ENCODE measurements around the gene EXOC6.

The EXOC6 gene

DNA sequence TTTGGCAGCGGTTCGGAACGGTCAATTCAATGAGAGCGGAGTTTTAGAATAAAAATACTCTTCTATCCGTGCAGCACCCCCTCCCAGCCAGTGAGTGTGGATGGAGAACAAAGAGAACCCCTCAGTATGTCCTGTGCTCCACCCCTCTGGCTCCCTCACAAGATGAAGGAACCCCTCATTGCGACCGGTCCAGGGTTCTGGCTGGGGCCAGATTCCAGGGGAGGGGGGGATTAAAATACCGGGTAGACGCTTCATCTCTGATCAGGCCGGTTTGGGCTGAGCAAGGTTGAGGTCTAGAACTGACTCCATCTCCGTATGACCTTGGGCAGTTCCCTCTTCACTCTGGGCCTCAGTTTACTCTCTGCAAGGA is 218.2 kb downstream of the EXOC6 start:
- DNase-seq: no peak

DNA sequence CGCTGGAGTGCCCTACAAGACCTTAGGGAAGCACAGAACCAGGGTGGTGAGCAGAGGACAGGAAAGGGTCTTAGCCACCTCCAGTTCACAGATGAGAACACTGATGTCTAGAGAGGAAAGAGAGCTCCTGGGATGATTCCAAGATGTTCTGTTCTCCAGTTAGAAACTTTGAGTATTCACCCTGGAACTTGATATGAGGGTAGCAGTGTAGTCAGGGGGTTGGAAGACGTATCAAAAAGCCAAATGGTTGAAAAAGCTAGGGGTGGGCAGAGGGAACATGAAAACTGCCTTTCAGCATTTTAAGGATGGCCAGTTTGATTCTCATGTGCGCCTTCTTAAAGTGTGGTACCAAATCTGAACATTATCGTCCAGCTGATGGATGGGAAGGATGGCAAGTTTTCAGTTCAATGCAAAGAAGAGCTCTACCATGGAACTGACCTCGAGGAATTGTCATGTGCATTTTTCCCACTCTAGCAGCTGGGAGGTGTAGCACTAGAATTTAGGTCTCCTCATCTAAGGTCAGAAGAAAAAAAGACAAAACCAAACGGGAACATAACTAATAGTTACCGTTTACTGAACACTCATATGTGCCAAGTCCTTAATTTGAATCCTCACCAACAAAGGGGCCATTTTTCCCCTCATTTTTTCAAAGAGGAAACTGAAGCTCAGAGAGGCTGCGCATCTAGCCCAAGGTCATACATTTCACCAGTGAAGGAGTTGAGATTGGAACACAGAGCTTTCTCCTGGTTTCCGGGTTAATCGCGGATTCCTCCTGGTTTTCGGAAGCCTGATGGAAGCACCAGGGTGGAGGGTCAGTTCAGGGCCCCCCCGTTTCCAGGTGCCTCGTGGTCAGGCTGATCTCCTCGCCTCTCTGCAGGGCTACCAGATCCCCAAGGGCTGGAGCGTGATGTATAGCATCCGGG is 219.4 kb downstream of the EXOC6 start:
- peak; percentile 19 for DNase-seq

DNA sequence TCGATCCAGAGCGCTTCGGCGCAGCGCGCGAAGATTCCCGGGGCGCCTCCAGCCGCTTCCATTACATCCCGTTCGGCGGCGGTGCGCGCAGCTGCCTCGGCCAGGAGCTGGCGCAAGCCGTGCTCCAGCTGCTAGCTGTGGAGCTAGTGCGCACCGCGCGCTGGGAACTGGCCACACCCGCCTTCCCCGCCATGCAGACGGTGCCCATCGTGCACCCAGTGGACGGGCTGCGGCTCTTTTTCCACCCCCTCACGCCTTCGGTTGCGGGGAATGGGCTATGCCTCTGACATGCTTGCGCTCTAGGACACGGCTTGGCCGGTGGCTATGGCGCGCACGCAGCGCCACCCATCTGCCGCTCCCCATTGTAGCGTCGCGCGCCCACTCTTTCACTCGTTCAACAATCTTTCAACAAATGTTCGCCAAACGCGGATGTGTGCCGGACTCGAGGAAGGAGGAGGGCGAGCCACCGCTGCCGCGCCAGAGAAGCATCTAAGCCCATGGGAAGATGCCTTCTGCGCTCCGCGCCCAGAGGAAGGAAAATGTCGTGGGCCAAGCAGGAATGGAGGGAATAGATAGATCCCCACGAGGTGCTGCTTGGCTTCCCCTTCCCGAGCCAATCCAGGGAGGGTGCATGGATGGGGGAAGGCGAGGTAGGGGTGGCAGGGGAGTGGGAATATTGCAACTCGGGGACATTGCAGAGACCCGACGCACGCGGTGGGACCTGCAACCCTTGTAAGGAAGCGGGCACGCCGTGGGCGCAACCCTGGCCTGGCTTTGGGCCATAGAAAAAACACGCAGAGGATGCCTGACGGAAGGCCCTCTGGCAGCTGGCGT is 220.3 kb downstream of the EXOC6 start:
- peak; percentile 70 for DNase-seq

GRCh38 chr10:93069245-93069561 is 220.9 kb downstream of the EXOC6 start:
- DNase-seq: no peak

DNA sequence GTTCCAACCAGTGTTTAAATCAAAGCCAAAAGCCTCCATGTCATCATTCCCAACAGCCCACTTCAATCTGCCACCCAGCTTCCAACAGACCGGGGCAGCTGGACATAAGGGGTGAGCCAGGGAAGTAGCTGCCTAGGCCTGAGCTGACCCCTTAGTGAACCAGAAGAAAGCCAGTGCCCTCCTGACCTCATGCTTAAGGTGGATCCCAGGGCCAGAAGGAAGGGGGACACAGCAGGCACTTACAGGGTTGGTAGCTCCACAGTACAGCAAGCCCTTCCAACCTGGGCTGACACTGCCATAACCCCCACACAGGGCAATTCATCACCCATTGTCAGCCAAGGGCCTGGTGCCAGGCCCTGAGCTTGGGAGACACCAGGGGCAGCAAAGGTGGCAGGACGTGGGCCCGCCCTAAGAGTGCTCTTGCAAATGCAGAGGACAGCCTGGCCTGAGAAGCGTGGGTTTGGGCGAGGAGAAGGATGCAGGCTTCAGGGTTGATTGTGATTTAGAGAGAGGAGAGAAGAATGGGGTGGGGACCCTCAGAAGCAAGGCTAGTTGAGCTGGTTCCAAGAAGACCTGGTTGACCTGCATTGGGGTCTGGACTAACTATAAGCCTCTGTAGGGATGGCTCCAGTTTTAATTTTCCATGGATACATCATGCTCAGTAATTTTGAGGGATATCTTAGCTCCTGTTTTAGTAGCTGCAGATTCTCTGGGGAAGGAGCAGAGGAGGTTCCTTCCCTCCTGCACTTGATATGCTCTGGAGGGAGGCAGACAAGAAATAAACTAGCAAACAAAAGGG is 222.3 kb downstream of the EXOC6 start:
- no peak for DNase-seq

DNA sequence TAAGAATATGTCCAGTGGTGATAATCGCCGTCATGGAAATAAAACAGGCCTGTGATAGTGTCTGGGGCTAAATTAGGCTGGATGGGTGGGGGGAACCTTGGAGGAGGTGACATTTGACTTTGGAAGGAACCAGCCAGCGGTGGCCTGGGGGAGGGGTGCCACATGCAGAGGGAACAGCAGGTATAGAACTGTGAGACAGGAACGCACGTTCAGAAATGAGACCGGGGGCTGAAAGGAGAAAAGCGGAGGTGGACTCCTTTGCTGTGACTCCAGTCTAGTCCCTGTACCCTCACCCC is 222.8 kb downstream of the EXOC6 start:
- DNase-seq: no peak

DNA sequence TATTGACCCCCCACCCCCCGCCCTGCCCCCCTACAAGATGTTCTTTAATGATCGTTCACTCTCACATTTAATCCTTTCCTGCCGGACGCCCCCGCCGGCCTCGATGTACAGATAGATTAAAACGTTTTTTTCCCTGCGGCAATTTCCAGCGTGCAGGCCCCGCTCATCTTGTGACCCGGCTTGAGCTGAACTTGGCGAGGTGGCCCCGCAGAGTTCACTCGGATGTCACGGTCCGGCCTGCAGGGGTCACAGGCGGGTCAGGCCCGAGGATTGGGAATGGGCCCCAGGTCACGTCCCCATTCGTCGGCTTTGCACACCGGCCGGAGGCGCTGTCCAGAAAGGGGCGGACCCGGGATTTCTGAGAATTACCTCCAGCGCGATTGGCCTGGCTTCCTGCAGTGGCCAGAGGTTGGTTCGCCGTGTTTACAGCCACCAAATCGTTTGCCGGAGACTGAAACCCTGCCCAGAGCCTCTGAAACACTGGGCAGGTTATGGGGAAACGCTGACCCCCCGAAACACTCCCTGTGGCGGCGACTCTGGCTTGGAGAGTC is 223.4 kb downstream of the EXOC6 start:
- peak; percentile 49 for DNase-seq

GRCh38 chr10:93072225-93072712 is 223.9 kb downstream of the EXOC6 start:
- DNase-seq: peak; percentile 52

DNA sequence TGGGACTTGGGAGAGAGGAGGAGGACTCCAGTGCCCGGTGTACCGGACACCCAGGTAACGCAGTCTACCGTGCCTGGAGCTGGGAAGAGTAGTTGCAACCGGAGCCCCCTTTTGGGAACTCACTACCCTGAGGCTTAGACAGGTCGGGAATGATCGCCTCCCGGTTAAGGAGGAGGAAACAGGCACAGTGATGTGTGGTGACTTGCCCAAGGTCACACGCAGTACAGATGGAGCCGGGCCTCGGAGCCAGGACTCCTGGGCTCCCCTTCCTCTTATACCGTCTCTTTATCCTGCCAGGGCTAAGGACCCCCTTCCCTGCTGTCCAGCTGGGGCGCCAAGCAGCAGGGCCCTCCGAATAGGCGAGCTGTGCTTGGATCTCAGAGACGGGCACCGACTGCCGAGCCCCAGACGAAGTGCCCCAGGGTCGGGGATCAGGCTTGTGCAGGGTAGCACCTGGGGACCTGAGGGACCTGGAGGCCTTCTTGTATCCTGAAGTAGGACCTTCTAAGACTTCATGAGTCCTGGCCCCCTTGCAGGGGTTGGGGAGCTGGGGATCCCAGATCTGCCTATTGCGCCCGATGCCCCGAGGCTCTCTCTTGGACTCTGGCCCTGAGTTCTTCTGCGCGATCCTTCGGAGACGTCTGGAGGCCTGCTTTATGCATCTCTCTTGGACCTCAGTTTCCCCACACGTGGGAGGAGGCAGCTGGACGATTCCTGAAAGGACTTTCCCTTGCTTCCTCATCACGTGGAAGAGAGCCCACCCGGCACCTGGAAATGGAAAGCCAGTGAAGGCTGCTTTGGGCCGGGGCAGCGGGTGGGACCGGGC is 224.6 kb downstream of the EXOC6 start:
- DNase-seq: peak; percentile 32

DNA sequence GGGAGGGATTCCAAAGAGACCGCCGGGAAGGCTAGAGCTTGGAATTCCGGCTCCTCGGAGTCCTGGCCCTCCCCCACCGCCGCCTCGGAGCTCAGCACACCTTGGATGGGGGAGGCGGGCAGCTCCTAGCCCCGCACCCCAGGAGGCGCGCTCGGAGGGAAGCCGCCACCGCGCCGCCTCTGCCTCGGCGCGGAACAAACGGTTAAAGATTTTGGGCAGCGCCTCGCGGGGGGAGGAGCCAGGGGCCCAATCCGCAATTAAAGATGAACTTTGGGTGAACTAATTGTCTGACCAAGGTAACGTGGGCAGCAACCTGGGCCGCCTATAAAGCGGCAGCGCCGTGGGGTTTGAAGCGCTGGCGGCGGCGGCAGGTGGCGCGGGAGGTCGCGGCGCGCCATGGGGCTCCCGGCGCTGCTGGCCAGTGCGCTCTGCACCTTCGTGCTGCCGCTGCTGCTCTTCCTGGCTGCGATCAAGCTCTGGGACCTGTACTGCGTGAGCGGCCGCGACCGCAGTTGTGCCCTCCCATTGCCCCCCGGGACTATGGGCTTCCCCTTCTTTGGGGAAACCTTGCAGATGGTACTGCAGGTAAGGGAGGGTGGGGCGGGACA is 225.3 kb downstream of the EXOC6 start, which contains the start of gene CYP26A1:
Gene CYP26A1, plus strand, starts transcription at position 355 of the 608 bp plus-strand sequence. Its CDS starts 42 bp downstream, at position 397.
- peak; percentile 68 for DNase-seq

GRCh38 chr10:93074147-93074596 is 225.9 kb downstream of the EXOC6 start:
- peak; percentile 62 for DNase-seq

DNA sequence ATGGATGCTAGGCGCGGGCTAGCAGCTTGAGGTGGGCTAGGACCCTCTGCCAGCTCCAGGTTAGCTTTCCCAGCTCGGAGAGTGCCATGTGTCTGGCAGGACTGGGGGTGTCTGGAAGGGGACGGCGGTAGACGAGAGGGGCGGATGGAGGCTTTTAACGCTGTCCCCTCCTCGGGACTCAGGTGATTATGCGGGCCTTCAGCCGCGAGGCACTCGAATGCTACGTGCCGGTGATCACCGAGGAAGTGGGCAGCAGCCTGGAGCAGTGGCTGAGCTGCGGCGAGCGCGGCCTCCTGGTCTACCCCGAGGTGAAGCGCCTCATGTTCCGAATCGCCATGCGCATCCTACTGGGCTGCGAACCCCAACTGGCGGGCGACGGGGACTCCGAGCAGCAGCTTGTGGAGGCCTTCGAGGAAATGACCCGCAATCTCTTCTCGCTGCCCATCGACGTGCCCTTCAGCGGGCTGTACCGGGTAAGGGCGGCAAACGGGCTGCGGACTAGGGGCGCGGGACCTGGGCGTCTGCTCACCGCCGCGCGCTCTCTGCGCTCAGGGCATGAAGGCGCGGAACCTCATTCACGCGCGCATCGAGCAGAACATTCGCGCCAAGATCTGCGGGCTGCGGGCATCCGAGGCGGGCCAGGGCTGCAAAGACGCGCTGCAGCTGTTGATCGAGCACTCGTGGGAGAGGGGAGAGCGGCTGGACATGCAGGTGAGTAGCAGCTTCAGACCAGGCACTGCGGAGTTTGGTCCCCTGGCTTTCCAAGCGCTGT is 226.5 kb downstream of the EXOC6 start:
- DNase-seq: no peak

GRCh38 chr10:93075369-93076221 is 227.3 kb downstream of the EXOC6 start:
- no peak for DNase-seq

GRCh38 chr10:93076871-93077270 is 228.6 kb downstream of the EXOC6 start:
- no peak for DNase-seq

DNA sequence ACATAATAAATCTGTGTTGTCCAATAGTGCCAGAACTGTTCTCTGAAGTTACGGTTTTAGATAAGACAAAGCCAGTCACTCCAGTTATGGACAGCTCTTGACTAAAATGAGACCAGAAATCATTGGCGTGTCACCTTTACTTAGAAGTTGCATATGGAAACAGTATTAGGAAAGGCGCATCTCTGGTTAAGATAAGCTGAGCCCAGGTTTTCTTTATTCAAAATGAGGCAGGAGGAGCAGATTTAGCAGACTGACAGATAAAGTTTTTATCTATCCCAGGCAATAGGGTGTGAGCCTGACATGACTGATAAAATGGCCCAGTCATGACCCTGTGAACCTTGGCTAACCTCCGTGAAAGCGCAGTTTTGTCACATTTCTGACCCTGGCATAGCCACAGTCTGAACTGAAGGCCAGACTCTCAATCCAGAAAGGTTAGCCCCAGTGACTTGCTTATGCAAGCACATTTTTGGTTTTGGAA is 229.6 kb downstream of the EXOC6 start:
- no peak for DNase-seq

- no peak for DNase-seq
Measured at GRCh38 chr10:93079663-93080349, 231.5 kb downstream of the EXOC6 start.

DNA sequence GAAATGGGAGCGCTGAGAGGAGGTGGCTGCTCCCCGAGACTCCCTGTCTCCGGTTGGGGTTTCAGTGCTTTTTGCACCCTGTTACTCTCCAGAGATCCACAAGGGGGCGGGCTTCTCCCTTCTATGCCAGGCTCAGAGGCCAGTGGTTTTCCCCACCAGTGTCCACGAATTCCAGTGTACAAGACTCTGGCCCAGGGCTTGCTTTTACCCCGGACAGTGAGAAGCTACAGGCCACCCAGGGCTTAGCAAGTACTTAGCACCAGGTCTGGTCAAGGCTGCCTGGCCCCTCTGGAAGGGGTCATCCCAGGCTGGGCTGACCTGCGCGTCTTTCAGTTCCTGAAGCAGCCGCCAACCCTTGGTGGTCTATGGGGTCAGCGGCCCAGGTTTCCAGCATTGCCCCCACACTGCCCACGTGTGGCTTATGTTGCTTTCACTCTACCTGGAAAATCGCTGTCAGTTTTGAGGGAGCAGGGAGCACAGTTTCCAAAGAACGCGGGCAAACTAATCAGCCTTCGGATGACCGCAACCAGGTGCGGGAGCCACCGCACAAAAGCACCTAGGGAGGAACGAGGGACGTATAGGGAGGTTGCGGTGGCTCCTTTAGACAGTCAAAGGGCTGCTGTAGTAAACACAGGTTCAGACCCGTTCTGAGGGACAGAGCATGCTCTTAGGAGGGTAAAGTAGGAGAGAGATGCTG is 232.2 kb downstream of the EXOC6 start:
- DNase-seq: peak; percentile 31

GRCh38 chr10:93081318-93081717 is 233.0 kb downstream of the EXOC6 start:
- DNase-seq: no peak

Data from NCI-H69 (cell line).